Pancreas (tissue), 10 donors: ENCODE data around the gene SFXN3. TPM values are rescaled to one million over a fixed set of nuclear protein-coding genes. Genes with fewer than 3 reads are reported as not detected.

ENCODE experiments used
- ATAC-seq, 4 donors: fragments of 200-7000 bp; cut with Tn5 transposase; one replicate each; pipeline versions ENCODE4 v1.8.0 to v1.9.1; 2020; ENCODE audit warnings: mild to moderate bottlenecking in 4 of 4, moderate library complexity in 4 of 4
- DNase-seq, 6 donors: peaks; one replicate each; pipeline ENCODE4 v3.0.0-alpha.2; 2020
- FAIRE-seq: peaks from 2 replicates; lab custom pipeline; 2012; peaks lifted over from hg19 to GRCh38; lab: Jason Lieb, UNC
- H3K27ac ChIP-seq, 4 donors: fragments of 200-600 bp; sonication (generic); 1 replicate in 3 of 4; 2 replicates in 1 of 4; pipeline versions ENCODE4 v1.5.0 to v1.8.0; 2020
- H3K27me3 ChIP-seq, 4 donors: fragments of 200-600 bp; one replicate each; pipeline ENCODE4 v1.8.0; 2021
- H3K36me3 ChIP-seq, 3 donors: fragments of 200-600 bp; sonication (generic) in 1 of 3; one replicate each; pipeline versions ENCODE4 v1.5.0 to v1.8.0; 2020 to 2021
- H3K4me1 ChIP-seq, 3 donors: fragments of 200-600 bp; one replicate each; pipeline ENCODE4 v1.8.0; 2021
- H3K4me3 ChIP-seq, 4 donors: fragments of 200-600 bp; sonication (generic) in 2 of 4; one replicate each; pipeline versions ENCODE4 v1.5.0 to v1.8.0; 2020 to 2021
- H3K9me3 ChIP-seq, 4 donors: fragments of 200-600 bp; one replicate each; pipeline ENCODE4 v1.8.0; 2021
- CTCF ChIP-seq, 4 donors: fragments of 200-600 bp; sonication (generic) in 3 of 4; IDR thresholded peaks; one replicate each; pipeline versions ENCODE4 v1.5.0 to v1.8.0; 2021; ENCODE audit warnings: antibody characterized with exemption in 4 of 4
- WGBS, 2 donors: extraction: QIAGEN DNeasy Blood & Tissue Kit; methylation state at CpG; one replicate each; pipeline ENCODE4 v1.1.7; 2013; 5-methylcytosine and 5-hydroxymethylcytosine counted together
- intact Hi-C, 3 donors: fragments of 100-400 bp; cut with DNase I; formaldehyde crosslinking; loops; one replicate each; pipeline versions ENCODE4 v1.11.1 to v1.14.2; 2022
- polyA plus RNA-seq, 2 donors: library from polyadenylated mRNA; stranded (reverse); fragments of 200-250 nt; gene quantifications; one replicate each; pipeline ENCODE4 v1.2.3, GENCODE V29; 2013
- total RNA-seq, 6 donors: library from RNA; stranded (reverse); fragmentation: NEBNext Ultra II Directional in 4 of 6; extraction: Animal tissue kit (Norgen Biotek cat#: 25700) in 4 of 6; gene quantifications; one replicate each; pipeline versions ENCODE4 v1.2.1 to v1.2.4, GENCODE V29; 2021 to 2023
- donor health status: healthy with polysubstance abuse.
- donor health status: DM: no; HTN: no; CAD: no; lungs with moderate emphysema.
- donor health status: DM: no; HTN: no; CAD: no.
- donor health status: control.
- donor health status: control.
- donor health status: Bipolar disorder and iron deficiency.
- donor health status: DM: yes; HTN: yes; CAD: no.
- donor health status: DM: no; HTN: no; CAD: no.
- donor health status: DM: no; HTN: no; CAD: no.
- donor health status: DM: yes; HTN: yes; CAD: no.

Gene SFXN3
- total and polyA plus RNA-seq, 8 donors: 8.2 to 33.5 (median 16.4) TPM

GRCh38 chr10:101014966-101015581 lies 16.0 kb upstream of the SFXN3 start:
- Histone ChIP-seq H3K4me1 (peaks cover 0 to 5% (median 0%) of the 10 kb centered on the region in 3 donors), H3K27ac (no peak overlapping the region), H3K36me3 (no peaks in the 10 kb centered on the region), H3K4me3 (no peak overlapping the region), H3K9me3 (no peaks in the 10 kb centered on the region), H3K27me3 (no peaks in the 10 kb centered on the region)
- FAIRE-seq (no peak), DNase-seq (peak in 1 of 6 donors; percentile 52), ATAC-seq (no peak)
- WGBS, 2 donors: 35 to 40% methylated on average over 7 of the region's 7 CpGs
- no peak for TF ChIP-seq CTCF (IDR thresholded peaks at IDR 0.05)
- intact Hi-C loops: no loop called here

GRCh38 chr10:101015582-101015973 lies 15.5 kb upstream of the SFXN3 start:
- no peak overlapping the region for H3K4me3 ChIP-seq
- no peaks in the 10 kb centered on the region for H3K27me3 ChIP-seq
- no peak overlapping the region for H3K27ac ChIP-seq
- no peak for TF ChIP-seq CTCF (IDR thresholded peaks at IDR 0.05)
- intact Hi-C loops: no loop called here
- H3K4me1 ChIP-seq: peaks cover 0 to 5% (median 0%) of the 10 kb centered on the region in 3 donors
- 69 to 82% methylated on average over 8 of the region's 8 CpGs for WGBS, 2 donors
- FAIRE-seq: no peak
- DNase-seq: no peak
- no peak for ATAC-seq
- no peaks in the 10 kb centered on the region for H3K9me3 ChIP-seq
- H3K36me3 ChIP-seq: no peaks in the 10 kb centered on the region

GRCh38 chr10:101016814-101017213 lies 14.2 kb upstream of the SFXN3 start:
- Histone ChIP-seq H3K27ac (no peak overlapping the region), H3K9me3 (no peaks in the 10 kb centered on the region), H3K27me3 (no peaks in the 10 kb centered on the region), H3K4me3 (no peak overlapping the region), H3K36me3 (no peaks in the 10 kb centered on the region), H3K4me1 (peaks cover 0 to 5% (median 0%) of the 10 kb centered on the region in 3 donors)
- ATAC-seq: no peak
- intact Hi-C loops: no loop called here
- TF ChIP-seq CTCF (IDR thresholded peaks at IDR 0.05): no peak
- DNase-seq: no peak
- 56 to 69% methylated on average over 4 to 5 of the region's 5 CpGs for WGBS, 2 donors
- no peak for FAIRE-seq

GRCh38 chr10:101018118-101018599 lies 12.9 kb upstream of the SFXN3 start:
- no peak for ATAC-seq
- Histone ChIP-seq H3K36me3 (no peaks in the 10 kb centered on the region), H3K9me3 (no peaks in the 10 kb centered on the region), H3K4me1 (peaks cover 0 to 2% (median 0%) of the 10 kb centered on the region in 3 donors), H3K4me3 (no peak overlapping the region), H3K27me3 (no peaks in the 10 kb centered on the region), H3K27ac (no peak overlapping the region)
- no peak for TF ChIP-seq CTCF (IDR thresholded peaks at IDR 0.05)
- peak in 1 of 6 donors; percentile 27 for DNase-seq
- FAIRE-seq: no peak
- WGBS, 2 donors: 68 to 72% methylated on average over 20 of the region's 20 CpGs
- intact Hi-C loops: no loop called here
